Mesangial cell (primary cell): ENCODE measurements around the gene CYP2S1. TPM values are rescaled to one million over a fixed set of nuclear protein-coding genes. Genes with fewer than 3 reads are reported as not detected.

Experiments used
- total RNA-seq: library from RNA; depleted of rRNA; stranded (reverse); fragments of >200 nt; gene quantifications from 2 replicates; pipeline ENCODE4 v1.2.3, GENCODE V29; 2015

Gene CYP2S1
- 2.9 and 4.1 TPM in 2 replicates for total RNA-seq

GRCh38 chr19:41192574-41193429, at the start of gene CYP2S1:
TSS of gene CYP2S1 (plus strand) at chr19:41193219. CDS start at chr19:41193265, 46 bp downstream.

GRCh38 chr19:41218615-41219507, 25.8 kb downstream of the CYP2S1 start, which contains the start of gene AXL:
TSS of gene AXL (plus strand) at chr19:41219223. CDS start at chr19:41219393, 170 bp downstream.

Other genes starting within 250 kb of the CYP2S1 start
- not detected in 2 replicates for gene CYP2B6, start 201.9 kb upstream of the CYP2S1 start, total RNA-seq
- not detected in 2 replicates for gene CYP2A13, start 104.8 kb upstream of the CYP2S1 start, total RNA-seq
- not detected in 2 replicates for gene CYP2F1, start 78.8 kb upstream of the CYP2S1 start, total RNA-seq
- gene AXL, start 26.0 kb downstream of the CYP2S1 start, total RNA-seq = 356 and 367 TPM in 2 replicates
- gene HNRNPUL1, start 71.2 kb downstream of the CYP2S1 start, total RNA-seq = 125 and 158 TPM in 2 replicates
- gene CCDC97, start 117.0 kb downstream of the CYP2S1 start, total RNA-seq = 11.9 and 18.6 TPM in 2 replicates
- gene TGFB1, start 160.7 kb downstream of the CYP2S1 start, total RNA-seq = 44.2 and 44.6 TPM in 2 replicates
- gene B9D2, start 170.9 kb downstream of the CYP2S1 start, total RNA-seq = 9.0 and 9.9 TPM in 2 replicates
- 0.49 and 11.0 TPM in 2 replicates for gene TMEM91, start 183.3 kb downstream of the CYP2S1 start, total RNA-seq
- gene EXOSC5, start 204.1 kb downstream of the CYP2S1 start, total RNA-seq = 18.9 and 25.3 TPM in 2 replicates
- 43.7 and 108 TPM in 2 replicates for gene BCKDHA, start 204.6 kb downstream of the CYP2S1 start, total RNA-seq
- gene B3GNT8, start 234.2 kb downstream of the CYP2S1 start, total RNA-seq = 1.5 and 3.9 TPM in 2 replicates
- 45.6 and 57.0 TPM in 2 replicates for gene DMAC2, start 246.7 kb downstream of the CYP2S1 start, total RNA-seq
- not detected in 2 replicates for gene ERICH4, start 249.9 kb downstream of the CYP2S1 start, total RNA-seq